Activated CD4-positive, alpha-beta T cell treated with anti-CD3 and anti-CD28 coated beads for 1 hour (primary cell): ENCODE data around the gene TBC1D9B.

Experiments
- DNase-seq: peaks from one replicate; pipeline ENCODE4 v3.0.0-alpha.2; 2020

Gene TBC1D9B

DNA sequence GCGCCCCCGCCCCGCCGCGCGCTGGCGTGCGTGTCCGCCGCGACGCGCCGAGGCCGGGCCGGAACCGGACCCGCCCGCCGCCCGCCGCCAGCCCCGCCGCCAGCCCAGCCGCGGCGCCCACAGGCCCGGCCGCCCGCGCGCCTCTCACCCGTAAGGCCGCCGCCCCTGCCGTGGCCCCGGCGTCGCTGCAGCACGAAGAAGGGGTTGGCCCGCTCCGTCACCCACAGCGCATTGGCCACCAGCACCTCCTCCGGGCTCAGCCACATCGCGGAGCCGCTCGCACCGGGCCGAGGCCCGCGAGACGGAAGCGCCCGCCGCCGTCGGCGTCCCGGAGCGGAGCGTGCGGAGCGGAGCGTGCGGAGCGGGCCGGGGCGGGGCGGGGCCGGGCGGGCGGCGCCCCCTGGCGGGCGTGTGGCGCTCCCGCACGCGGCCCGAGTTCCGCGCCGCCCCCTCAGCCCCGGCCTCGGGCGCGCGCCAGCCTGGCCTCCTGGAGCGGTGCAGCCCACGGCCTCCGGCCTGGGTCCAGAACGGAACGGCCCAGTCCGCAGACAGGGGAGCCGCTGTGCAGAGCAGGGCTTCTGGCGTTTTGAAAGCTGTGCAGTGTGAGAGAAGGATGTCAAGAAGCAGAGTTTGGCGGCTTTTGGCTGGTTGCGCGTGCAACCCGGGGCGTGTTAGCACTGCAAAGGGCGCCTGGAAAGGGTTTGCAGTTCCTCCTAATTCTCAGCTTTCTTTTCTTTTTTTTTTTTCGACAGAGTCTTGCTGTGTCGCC is at the start of gene TBC1D9B:
Gene TBC1D9B, minus strand, starts transcription at position 342 of the 769 bp plus-strand sequence. Its CDS starts 76 bp downstream, at position 266.
- DNase-seq, result peak; percentile 58

DNA sequence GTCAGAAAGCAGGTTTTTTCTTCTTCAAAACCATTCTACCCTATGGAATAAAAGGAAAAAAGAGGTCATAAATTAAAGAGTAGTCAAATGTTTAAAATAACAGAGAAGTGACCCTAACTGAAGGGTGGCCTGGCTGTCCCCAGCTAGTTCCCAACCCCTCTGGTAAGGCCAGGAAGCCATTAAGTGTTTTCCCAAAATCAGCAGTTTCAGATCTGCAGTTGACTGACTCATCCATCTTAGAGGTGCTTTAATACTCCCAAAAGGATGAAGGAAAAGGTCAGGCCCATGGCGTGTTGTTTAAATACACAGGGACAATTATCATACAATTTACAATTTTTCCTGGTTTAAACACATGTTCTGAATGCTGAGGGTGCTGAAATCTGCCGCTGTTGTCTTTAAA is 47.9 kb upstream of the TBC1D9B start:
- no peak for DNase-seq

DNA sequence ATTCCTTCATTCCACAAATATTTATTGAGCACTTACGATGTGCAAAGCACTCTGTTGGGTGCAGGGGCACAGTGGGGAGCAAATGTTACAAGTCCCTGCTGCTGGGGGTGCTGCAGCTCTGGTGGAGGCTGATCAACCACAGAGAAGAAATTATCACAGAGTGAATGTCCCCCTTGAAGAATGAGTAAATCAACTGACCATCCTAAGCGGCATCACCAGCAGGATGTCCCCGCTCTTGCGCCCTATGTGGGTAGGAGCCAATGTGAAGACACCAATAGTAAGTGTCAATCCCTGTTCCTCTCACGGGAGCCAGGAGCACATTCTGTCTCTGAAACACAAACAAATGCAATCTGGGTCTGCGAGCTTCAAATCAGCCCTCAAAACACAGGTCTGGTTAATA is 47.4 kb upstream of the TBC1D9B start:
- no peak for DNase-seq

DNA sequence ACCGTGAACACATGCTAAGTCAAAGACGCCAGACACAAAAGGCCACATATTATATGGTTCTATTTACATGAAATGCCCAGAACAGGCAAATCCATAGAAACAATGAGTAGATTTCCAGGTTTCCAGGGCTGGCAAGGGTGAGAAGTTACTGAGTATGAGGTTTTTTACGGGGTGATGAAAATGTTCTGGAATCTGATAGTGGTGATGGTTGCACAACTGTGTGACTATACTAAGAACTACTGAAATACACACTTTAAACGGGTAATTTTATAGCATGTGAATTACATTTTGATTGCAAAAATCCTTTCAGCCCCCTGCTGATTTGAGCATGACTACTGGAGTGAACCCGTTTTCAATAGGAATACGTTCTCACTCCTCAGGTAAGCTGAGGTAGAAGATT is 46.7 kb upstream of the TBC1D9B start:
- DNase-seq, result no peak

DNA sequence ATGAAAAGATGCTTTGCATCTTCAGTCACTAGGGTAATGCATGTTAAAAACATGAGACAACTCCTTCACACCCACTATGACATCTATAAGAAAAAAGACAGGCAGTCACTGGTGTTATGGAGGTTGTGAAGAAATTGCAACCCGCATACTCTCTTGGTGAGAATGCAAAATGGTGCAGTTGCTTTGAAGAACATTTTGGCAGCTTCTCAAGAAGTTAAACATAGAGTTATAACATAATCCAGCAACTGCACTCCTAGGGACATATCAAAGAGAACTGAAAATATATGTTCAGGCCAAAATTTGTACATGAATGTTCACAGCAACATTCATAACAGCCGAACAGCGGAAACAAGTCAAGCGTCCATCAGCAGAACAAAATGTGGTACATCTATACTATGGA is 46.3 kb upstream of the TBC1D9B start:
- DNase-seq, result no peak

DNA sequence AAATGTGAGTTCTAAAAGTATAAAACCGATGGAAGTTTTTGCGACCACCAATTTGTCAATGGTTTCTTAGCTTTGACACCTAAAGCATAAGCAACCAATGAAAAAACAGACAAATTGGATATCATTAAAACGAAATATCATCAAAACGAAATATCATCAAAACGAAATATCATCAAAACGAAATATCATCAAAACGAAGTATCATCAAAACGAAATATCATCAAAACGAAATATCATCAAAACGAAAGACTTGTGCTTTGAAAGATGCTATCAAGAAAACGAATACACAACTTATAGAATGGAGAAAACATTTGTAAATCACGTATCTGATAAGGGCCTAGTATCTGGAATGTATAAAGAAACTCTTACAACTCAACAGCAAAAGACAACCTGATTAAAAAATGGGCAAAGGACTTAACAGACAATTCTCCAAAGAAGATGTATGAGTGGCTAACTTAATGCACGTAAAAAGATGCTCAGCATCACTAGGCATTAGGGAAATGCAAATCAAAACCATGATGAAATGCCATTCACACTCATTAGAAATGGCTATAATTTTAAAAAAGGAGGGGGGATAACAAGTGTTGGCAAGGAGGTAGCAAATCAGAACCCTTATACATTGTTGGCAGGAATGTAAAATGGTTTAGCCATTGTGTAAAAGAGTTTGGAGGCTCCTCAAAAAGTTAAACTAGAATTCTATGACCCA is 29.4 kb upstream of the TBC1D9B start:
- no peak for DNase-seq

DNA sequence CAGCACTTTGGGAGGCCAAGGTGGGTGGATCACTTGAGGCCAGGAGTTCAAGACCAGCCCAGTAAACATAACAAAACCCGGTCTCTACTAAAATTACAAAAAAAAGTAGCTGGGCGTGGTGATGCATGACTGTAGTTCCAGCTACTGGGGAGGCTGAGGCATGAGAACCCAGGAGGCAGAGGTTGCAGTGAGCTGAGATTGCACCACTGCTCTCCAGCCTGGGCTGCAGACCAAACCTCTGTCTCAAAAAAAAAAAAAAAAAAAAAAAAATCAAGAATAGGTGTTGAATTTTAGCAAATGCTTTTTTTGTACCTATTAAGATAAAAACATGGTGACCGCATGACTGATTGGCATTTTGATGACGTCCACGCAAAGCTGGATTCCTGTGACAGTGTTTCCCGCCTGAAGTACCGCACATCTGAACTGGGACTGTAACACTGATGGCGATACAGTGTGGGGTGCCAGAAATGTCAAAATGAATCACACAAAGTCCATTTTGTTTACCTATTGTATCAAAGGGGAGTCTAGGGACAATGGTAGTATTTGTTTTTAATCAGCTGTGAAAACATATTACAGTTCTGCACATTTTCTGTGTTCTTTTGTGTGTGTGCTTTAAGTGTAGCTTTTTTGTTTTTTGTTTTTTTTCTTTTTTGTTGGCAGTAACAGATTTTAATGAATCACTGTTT is 23.2 kb upstream of the TBC1D9B start:
- DNase-seq, result no peak

DNA sequence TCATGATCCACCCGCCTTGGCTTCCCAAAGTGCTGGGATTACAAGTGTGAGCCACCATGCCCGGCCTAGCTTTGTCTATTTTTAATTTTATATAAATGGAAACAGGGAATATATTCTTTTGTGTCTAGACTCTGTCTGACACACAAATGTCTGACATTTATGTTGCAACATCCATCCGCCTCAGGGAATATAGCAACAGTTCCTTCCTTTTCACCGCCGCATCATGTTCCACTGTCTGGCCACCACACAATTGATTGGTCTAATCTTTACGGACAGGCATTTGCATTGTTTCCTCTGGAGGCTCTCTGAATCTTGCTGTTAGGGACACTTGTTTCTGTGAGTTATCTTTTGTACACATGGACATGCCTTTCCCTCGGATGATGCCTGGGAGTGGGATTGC is 20.1 kb upstream of the TBC1D9B start:
- no peak for DNase-seq

DNA sequence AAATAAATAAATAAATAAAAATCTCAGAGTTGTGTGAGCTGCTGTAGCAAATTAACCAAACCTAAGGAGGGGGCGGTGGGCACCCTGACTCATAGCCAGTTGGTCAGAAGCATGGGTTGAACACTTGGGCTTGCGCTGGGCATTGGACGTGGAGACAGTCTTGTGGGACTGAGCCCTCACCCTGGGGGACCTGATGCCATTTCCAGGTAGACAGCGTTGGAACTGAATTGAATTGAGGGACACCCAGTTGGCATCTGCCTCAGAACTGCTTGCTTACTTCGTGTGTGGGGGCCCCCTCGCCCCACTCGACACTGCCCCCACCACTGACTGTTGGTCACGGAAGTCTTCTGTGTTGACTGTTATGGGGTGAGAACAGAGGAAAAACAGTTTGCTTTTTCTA is 19.0 kb upstream of the TBC1D9B start:
- no peak for DNase-seq

DNA sequence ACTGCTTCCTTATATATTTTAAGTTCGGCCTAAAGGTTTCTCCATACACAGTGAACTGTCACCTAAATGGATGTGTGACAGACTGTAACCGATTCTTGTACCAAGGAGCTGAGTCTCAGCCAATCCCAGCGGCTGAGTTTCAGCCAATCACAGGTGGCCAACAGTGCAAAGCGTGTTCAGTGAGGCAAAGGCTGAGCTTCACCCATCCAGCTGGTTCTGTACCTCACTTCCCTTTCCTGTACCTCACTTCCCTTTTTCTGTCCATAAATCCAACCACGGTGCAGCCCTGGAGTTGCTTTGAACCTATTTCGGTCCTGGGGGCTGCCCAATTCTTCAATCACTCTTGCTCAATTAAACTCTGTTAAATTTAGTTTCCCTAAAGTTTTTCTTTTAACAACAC is 15.7 kb upstream of the TBC1D9B start:
- no peak for DNase-seq

DNA sequence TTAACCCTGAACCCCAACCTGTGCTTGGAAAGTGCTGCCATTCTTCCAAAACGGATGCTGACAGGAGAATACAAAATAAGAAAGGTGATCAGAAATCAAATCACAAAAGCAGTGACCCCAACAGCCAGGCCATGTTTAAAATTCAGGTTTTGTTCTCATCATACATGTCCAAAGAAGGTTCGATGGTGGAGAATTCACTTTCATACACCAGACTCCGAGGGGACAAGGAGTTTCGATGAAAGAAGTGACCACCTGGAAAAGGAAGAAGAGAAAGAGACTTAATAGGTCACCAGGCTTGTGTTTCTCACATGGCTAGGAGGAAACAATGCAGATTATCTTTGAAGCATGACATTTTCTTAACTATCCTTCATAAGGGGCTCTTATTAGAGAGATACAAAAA is 12.5 kb upstream of the TBC1D9B start:
- DNase-seq, result no peak

DNA sequence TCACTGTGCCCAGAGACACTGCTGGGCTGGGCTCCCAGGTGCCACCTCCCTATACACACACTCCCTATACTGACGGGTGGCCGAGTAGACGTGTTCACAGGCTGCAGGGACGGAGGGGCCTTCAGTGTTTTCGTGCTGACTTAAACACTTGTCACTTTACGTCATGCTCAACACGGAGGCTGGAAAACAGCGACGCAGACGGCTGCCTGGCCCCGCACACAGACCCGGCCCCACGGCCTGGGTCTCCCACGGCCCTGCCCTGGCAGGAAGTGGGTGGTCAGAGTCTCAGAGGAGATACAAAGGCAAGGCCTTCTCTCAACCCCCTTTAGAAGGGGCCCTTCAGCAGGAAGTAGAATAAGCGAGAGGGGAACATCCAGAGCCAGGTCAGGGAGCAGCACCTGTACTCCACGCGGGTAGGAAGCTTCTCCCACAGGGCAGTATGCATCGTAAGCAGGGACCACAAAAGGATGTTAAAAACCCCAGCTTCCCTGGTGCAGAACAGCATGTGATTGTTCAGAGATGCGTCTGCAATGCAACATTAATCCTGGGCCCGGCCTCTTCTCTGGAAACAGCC is 11.9 kb upstream of the TBC1D9B start:
- DNase-seq, result no peak

DNA sequence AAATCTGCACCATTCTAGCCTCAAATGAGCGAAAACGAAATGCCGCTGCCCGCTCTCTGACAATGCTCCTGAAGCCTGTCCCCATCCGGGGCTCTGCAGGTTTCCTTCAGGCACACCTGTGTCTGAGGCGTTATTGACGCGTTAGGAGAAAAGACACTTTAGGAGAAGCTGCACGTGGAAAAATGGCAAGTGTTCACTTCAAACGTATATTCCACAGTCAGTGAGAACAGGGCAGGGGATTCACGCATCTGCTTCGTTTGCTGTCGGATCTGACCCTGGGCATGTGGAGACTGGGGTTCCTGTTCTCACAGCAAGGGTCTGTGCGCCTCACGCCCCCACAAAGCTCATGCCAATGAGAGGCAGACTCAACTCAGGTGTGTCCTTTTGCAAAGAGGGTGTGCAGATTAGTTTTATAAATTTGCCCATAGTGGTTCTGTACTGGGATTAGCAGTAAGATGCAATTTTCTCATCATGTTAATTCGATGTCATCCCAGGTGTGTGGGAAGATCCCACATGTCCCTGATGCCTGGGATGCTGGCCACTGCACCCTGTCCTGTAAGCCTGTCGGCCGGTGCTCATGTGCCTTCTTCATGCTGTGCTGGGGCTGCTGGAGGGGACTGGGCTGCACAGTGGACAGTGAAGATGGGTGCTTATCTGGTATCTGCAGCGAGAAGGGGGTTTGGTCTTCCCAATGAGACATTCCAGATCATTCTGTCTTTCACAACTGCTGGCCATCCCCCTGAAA is 11.2 kb upstream of the TBC1D9B start:
- DNase-seq, result no peak

DNA sequence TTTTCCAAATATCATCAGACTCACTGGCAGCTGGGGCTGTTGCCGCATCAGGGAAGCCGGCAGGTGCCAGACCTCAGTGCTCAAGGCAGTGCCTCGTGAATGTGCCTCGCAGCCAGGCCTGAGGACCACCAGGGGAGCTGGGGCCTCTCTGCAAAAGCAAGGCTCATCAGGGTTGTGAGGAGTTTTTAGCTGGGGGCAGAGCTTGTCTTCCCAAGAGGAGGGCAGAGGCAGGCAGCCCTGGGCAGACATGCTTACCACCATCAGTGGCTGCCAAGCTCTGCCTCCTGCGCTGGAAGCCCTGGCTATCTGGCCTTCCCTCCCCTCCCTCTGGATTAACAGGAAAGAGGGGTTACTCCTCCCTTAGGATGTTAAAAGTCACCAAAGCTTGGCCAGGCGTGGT is 8.8 kb upstream of the TBC1D9B start:
- DNase-seq, result no peak

DNA sequence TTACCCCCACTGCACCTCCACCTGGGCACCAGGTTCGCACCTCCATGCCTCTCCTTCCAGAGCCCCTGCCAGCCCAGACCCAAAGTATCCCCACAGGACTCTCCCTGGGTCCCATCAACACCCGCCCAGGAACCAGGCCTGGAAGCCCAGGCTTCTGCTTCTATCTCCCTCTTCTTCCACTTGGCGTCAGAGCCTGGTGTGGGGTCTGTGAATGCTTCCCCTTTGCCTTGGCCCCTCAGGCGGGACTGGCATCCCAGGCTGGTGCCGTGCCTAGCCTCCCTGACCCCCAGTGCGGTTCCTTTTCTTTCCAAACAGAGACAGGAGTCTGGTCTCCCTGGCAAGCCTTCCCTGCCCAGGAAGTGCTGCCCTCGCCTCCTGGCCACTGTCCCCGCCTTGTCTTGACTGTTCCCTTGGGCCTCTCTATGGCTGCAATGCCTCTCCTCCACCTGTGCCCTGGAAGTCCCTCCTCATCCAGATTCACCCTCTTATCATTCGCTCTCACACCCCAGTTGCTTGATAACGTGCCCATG is 7.8 kb upstream of the TBC1D9B start:
- no peak for DNase-seq

DNA sequence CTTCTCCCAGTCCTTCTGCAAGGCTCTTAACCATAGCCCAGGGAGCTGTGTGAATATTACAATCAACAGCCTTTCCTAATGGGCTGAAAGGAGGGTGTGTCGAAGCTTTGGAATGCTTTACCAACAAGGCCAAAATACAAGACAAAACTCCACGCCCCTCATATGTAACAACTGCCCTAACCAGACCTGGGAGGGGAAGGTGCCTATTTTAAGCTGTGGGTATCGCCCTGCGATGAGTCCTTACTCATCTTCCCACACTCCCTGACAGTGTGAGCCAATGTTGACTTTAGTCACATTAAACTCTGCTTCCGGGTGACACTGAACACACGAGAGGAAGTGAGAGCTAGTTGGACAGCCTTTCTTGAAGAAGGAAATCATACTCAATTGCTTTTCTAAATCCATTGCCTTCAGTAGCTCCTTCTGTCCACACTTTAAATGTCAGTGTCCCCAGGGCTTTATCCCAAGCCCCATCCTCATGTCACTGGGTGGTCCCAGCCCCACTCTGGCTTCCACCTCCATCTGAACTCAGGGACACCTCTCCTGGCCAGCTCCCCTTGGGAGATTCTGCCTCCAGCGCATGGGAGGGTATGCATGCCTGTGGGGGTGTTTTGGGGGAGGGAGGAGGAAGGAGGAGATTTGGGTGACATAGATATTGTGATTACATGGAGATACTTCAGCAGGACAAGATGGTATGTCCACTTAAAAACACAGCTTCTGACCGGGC is 6.5 kb upstream of the TBC1D9B start:
- DNase-seq, result no peak

DNA sequence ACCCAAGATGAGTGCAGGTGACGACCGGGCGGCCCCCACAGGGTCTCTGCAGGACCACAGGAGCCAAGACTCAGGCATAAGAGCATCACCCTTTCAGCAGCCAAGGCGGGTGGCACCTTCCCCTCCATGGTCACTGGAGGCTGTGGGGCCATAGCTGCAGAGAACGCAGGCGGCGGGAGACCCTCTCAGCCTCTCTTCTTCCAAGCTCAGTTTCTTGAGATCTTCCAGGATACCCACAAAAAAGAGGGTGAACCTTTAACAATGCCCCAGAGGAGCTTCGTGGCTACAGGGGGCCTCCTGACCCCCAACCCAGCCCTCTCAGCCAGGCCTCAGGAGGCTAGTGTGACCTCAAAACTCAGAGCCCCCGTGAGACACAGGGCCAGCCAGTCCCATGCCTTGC is 5.8 kb upstream of the TBC1D9B start:
- DNase-seq, result no peak

DNA sequence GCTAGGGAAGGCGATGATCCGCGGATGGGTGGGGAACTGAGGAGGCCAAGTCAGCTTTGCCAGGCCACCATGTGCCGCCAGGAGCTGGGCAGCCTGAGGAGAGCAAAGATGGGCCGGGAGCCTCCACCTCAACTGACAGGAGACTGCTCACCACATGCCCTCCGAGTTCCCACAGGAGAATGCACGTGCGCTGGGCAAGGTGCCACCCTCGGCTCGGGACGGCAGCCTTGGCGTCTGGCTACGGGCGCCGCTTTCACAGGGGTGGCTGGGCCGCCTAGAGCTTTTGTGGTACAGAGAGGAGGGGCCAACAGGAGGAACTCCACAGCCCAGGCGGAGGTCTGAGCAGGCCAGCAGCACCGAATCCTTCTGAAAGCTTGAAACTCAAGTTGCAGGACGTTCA is 5.3 kb upstream of the TBC1D9B start:
- DNase-seq, result no peak

DNA sequence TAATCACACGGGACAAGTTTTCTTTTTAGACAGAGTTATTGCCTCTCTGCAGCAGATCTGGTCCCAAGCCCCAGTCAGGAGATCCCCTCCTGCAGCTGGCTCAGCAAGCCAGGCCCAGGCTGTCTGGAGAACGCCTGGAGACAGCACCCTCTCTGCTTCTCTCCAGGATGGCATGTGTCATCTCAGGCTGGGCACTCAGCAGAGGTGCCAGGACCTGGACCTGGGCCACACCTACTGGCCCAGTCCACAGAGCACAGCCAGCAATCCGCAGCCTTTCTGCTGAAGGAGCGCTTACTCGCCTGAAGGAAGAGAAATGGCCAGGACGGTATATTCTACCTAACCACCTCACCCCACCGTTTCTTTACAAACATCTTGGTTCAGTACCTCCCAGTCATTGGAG is 4.7 kb upstream of the TBC1D9B start:
- DNase-seq, result no peak

DNA sequence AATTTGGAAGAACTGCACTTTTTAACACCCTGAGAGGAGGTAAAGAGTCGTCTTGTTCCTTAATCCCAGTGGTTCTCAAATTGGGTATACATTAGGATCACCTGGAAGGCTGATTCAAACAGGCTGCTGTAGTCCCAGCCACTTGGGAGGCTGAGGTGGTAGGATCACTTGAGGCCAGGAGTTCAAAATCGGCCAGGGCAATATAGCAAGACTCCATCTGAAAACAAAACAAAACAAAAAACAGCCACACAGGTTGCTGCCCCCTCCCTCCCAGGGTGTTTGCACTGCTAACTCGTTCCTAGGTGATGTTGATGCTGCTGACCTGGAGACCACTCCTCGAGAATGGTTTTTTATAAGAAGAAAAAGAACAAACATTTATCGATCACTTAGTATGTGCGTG is 1.5 kb upstream of the TBC1D9B start:
- DNase-seq, result no peak

DNA sequence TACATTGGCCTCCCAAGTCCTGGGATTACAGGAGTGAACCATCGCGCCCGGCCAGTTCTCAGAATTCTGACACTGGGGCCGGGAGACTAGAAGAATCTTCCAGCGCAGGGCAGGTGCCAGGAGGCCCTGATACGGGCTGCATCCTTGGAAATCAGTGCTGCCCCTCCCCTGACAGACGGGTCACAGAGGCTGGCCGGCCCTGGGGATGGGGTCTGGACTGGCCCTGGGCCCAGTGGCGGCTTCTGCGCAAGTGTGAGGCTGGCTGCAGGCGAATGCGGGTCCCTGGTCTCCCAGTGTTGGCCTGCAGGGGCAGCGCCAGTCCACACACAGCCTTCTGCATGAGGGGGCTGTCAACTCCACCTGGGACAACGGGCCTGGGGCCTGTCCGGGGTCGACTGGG is 831 bp upstream of the TBC1D9B start:
- no peak for DNase-seq
